SH-SY5Y (cell line): ENCODE measurements around the gene JAZF1.

Source experiments
- GATA2 ChIP-seq: IDR thresholded peaks from 2 replicates; pipeline ENCODE4 v1.6.1; 2011; ENCODE audit warnings: mild to moderate bottlenecking, low read depth, low read length
- GATA3 ChIP-seq: IDR thresholded peaks from 2 replicates; pipeline ENCODE4 v1.6.1; 2011; ENCODE audit warnings: low read depth, mild to moderate bottlenecking, low read length, moderate library complexity

DNA sequence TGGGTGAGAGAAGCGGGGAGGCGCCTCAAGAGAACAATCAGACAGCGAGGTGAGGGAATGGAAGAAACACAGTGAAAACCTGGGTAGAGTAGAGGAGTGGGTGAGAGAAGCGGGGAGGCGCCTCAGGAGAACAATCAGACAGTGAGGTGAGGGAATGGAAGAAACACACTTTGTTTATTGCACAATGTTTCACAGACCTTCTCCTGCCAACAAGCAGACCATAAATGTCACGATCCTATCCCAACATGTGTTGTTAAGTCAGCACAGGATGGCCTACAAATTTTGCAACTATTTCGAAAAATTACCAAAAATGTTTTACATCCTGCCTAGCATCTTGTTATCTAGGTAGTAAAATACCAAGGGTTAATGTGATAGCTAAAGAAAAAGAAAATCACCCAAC, 115.3 kb downstream of the JAZF1 start:
- TF ChIP-seq GATA2 (no peak), GATA3 (no peak)
